ENCODE data around the gene VPS72.
"Not testable (repeated sequence)": the region's sequence is repeated elsewhere in the genome, so short reads cannot be mapped to it uniquely, and the experiment has no call there.

VPS72 gene, protein sequence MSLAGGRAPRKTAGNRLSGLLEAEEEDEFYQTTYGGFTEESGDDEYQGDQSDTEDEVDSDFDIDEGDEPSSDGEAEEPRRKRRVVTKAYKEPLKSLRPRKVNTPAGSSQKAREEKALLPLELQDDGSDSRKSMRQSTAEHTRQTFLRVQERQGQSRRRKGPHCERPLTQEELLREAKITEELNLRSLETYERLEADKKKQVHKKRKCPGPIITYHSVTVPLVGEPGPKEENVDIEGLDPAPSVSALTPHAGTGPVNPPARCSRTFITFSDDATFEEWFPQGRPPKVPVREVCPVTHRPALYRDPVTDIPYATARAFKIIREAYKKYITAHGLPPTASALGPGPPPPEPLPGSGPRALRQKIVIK

DNA sequence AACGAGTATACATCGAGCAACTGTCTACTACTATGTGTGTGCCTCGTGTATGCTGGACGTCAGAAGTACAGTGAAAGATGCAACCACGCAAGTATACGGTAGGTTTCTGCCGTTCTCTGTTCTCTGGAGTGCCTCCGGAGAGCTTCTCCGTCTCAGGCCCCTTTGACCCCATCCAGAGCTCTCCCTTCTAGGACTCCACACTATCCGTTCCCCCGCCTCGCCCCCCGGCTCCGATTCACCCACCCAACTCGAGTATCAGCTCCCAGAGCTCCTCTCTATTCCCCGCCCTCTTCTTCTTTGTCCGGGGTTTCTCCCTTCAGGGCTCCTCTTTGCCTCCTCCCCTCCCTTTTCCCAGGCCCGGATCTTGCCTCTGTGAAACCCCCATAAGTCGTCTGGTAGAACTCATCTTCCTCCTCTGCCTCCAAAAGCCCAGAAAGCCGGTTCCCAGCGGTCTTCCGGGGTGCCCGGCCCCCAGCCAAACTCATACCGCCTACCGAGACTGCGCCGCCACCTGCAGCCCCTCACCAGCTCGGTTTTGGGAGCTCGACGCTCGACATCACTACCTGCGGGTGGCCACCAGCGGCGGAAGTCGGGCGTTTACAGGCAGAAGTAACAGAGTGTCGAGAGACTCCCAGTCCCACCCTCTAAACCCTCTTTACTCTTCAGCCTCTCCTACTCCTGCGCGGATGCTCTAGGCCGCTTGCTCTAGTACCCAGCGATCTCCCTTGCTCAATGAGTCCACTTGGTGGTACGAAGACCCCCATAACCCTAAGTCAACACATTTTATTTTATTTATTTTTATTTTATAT is at the start of gene VPS72:
VPS72 (minus strand) TSS at position 561 of the 809 bp plus-strand sequence; CDS start at position 485, 76 bp downstream.
- H3K9me3 ChIP-seq (ENCODE audit: control insufficient read depth, low read length): no peaks in the 10 kb centered on the region
- H3K27me3 ChIP-seq (replicated peaks; ENCODE audit: control insufficient read depth, insufficient read depth, low read length): no peaks in the 10 kb centered on the region
- H3K9ac ChIP-seq (ENCODE audit: low read length): peak within 1 kb of the TSS; percentile 92
- H3K4me1 ChIP-seq (ENCODE audit: control insufficient read depth, insufficient read depth, low read length): peaks cover 25% of the 10 kb centered on the region
- peaks cover 10% of the 10 kb centered on the region for H3K36me3 ChIP-seq (ENCODE audit: control insufficient read depth, insufficient read depth, low read length, severe bottlenecking)
- DNase-seq (ENCODE audit: low read depth): peak; percentile 96
- peak within 1 kb of the TSS; percentile 96 for H3K4me3 ChIP-seq (ENCODE audit: low read length)

DNA sequence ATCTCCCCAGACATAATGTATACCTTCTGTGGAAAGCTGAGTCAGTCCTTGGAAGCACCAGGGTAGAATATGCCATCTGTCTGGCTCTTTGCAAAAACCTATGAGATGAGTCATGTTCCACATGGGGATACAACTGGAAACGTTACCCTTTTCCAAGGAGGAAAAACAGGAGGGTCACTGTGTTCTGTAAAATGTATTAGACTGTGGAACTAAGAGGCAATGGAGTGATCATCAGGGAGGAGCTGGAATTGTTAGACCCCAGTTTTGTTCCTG is 48.4 kb upstream of the VPS72 start:
- peak; percentile 76 for DNase-seq (ENCODE audit: low read depth)
- no peak overlapping the region for H3K9ac ChIP-seq (ENCODE audit: low read length)
- no peaks in the 10 kb centered on the region for H3K9me3 ChIP-seq (ENCODE audit: control insufficient read depth, low read length)
- no peak overlapping the region for H3K4me3 ChIP-seq (ENCODE audit: low read length)
- no peaks in the 10 kb centered on the region for H3K27me3 ChIP-seq (replicated peaks; ENCODE audit: control insufficient read depth, insufficient read depth, low read length)
- H3K36me3 ChIP-seq (ENCODE audit: control insufficient read depth, insufficient read depth, low read length, severe bottlenecking): peaks cover 99% of the 10 kb centered on the region
- H3K4me1 ChIP-seq (ENCODE audit: control insufficient read depth, insufficient read depth, low read length): peaks cover 15% of the 10 kb centered on the region

DNA sequence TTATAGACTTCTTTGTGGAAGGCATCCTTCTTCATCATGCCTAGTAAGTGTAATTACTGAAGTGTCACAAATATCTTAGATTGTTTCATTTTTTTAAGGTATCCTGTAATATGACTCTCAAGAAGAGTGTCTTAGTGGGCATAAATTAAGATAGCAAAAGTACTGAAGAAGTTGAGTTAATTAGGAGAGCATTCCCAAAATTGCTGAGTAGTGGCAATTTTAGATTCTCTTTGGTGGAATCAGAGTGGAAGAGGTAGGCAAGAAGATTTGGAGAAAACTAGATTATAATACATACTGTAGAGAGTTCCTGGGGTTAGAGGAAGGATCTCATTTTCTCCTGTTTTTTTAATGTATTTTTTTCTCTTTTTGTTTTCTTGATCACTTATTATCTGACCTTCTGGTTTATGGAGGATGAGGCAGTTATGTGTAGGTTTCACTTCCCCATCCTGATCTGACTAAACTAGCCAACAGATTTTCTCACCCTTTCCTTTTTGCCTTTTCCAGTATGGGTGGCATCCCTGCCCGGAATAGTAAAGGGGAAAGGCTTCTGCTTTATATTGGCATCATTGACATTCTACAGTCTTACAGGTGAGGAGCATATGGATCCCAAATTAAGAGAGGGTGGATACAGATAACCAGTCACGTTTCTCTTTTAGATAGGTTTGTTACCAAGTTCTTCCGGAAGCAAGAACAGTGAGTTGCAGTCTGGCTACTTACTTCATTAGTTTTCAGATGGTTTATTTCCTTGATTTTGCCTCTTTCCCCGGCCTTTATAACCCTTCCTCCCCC is 47.9 kb upstream of the VPS72 start:
- DNase-seq (ENCODE audit: low read depth): no peak
- no peaks in the 10 kb centered on the region for H3K27me3 ChIP-seq (replicated peaks; ENCODE audit: control insufficient read depth, insufficient read depth, low read length)
- peaks cover 98% of the 10 kb centered on the region for H3K36me3 ChIP-seq (ENCODE audit: control insufficient read depth, insufficient read depth, low read length, severe bottlenecking)
- peak overlapping the region; percentile 17 for H3K9ac ChIP-seq (ENCODE audit: low read length)
- no peak overlapping the region for H3K4me3 ChIP-seq (ENCODE audit: low read length)
- H3K9me3 ChIP-seq (ENCODE audit: control insufficient read depth, low read length): no peaks in the 10 kb centered on the region
- peaks cover 15% of the 10 kb centered on the region for H3K4me1 ChIP-seq (ENCODE audit: control insufficient read depth, insufficient read depth, low read length)

DNA sequence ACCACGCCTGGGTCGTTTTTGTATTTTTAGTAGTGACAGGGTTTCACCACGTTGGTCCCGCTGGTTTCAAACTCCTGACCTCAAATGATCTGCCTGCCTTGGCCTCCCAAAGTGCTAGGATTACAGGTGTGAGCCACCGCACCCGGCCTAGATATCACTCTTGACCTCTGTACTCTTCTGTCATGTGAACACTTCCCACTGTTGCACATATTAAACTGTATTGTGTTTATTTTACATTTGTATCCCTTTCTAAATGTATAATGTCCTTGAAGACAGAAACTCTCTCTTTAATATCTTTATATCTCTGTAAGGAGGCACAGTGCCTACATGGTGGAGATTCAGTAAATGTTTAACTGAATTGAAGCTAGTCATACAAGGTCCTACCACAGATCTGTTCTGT is 45.2 kb upstream of the VPS72 start:
- no peak overlapping the region for H3K9ac ChIP-seq (ENCODE audit: low read length)
- no peaks in the 10 kb centered on the region for H3K9me3 ChIP-seq (ENCODE audit: control insufficient read depth, low read length)
- no peaks in the 10 kb centered on the region for H3K27me3 ChIP-seq (replicated peaks; ENCODE audit: control insufficient read depth, insufficient read depth, low read length)
- H3K4me1 ChIP-seq (ENCODE audit: control insufficient read depth, insufficient read depth, low read length): peaks cover 15% of the 10 kb centered on the region
- no peak for DNase-seq (ENCODE audit: low read depth)
- H3K36me3 ChIP-seq (ENCODE audit: control insufficient read depth, insufficient read depth, low read length, severe bottlenecking): peaks cover 99% of the 10 kb centered on the region
- no peak overlapping the region for H3K4me3 ChIP-seq (ENCODE audit: low read length)

DNA sequence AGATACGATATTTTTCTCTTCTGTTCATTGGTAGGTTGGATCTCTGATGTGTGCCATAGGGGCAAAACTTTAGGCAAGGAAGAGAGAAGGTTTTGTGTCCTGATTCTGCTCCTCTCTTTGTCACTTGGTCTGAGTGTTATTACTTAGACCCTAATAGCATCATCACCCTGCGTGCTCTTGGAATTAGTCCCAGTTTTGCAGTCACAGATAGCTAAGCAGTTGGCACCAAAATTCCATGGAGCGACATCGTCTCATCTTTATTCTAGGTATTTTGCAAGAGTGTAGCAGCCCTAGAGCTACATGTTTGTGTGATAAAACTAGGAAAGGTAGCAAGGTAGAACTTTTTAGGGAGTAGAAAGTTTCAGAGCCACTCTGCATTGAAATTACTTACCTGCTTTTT is 32.1 kb upstream of the VPS72 start:
- Histone ChIP-seq H3K4me3 (ENCODE audit: low read length) (no peak overlapping the region), H3K27me3 (replicated peaks; ENCODE audit: control insufficient read depth, insufficient read depth, low read length) (no peaks in the 10 kb centered on the region), H3K4me1 (ENCODE audit: control insufficient read depth, insufficient read depth, low read length) (peaks cover 27% of the 10 kb centered on the region), H3K9ac (ENCODE audit: low read length) (no peak overlapping the region), H3K36me3 (ENCODE audit: control insufficient read depth, insufficient read depth, low read length, severe bottlenecking) (peaks cover 26% of the 10 kb centered on the region), H3K9me3 (ENCODE audit: control insufficient read depth, low read length) (no peaks in the 10 kb centered on the region)
- DNase-seq (ENCODE audit: low read depth): no peak

DNA sequence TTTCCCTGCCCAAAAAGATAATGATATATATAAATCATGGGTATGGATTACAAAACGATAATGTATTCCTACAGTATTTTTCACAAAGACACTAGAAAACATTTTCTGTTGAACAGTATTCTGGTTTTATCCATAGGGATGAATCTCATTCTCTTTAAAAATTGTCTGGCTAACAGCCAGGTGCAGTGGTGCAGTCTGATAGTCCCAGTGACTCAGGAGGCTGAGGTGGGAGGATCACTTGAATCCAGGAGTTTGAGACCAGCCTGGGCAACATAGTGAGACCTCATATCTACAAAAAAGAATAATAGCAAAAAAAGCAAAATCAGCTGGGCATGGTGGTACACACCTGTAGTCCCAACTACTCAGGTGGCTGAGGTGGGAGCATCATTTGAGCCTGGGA is 31.6 kb upstream of the VPS72 start:
- H3K4me1 ChIP-seq (ENCODE audit: control insufficient read depth, insufficient read depth, low read length): peaks cover 27% of the 10 kb centered on the region
- no peaks in the 10 kb centered on the region for H3K27me3 ChIP-seq (replicated peaks; ENCODE audit: control insufficient read depth, insufficient read depth, low read length)
- DNase-seq (ENCODE audit: low read depth): no peak
- no peaks in the 10 kb centered on the region for H3K9me3 ChIP-seq (ENCODE audit: control insufficient read depth, low read length)
- H3K4me3 ChIP-seq (ENCODE audit: low read length): no peak overlapping the region
- H3K36me3 ChIP-seq (ENCODE audit: control insufficient read depth, insufficient read depth, low read length, severe bottlenecking): peaks cover 21% of the 10 kb centered on the region
- H3K9ac ChIP-seq (ENCODE audit: low read length): no peak overlapping the region

DNA sequence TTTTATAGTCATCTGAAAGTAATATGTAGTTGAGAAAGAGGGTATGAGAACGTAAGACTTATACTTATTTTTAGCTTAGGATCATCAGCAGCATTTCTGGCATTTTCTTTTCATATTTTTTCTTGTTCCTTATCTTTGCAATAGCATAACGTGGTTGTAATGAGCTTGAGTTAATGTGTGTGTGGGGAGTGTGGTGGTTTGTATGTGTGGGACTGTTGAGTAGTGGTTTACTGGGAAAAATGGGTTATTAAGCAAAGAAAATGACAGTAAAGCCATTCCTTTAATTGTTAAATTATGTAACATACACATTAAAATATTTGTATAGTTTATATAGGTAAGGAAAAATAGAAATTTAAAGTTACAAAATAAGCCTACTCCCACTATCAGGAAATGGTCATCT is 23.6 kb upstream of the VPS72 start:
- H3K4me1 ChIP-seq (ENCODE audit: control insufficient read depth, insufficient read depth, low read length): peaks cover 7% of the 10 kb centered on the region
- DNase-seq (ENCODE audit: low read depth): no peak
- H3K36me3 ChIP-seq (ENCODE audit: control insufficient read depth, insufficient read depth, low read length, severe bottlenecking): peaks cover 41% of the 10 kb centered on the region
- H3K9me3 ChIP-seq (ENCODE audit: control insufficient read depth, low read length): no peaks in the 10 kb centered on the region
- no peak overlapping the region for H3K4me3 ChIP-seq (ENCODE audit: low read length)
- H3K27me3 ChIP-seq (replicated peaks; ENCODE audit: control insufficient read depth, insufficient read depth, low read length): no peaks in the 10 kb centered on the region
- no peak overlapping the region for H3K9ac ChIP-seq (ENCODE audit: low read length)

DNA sequence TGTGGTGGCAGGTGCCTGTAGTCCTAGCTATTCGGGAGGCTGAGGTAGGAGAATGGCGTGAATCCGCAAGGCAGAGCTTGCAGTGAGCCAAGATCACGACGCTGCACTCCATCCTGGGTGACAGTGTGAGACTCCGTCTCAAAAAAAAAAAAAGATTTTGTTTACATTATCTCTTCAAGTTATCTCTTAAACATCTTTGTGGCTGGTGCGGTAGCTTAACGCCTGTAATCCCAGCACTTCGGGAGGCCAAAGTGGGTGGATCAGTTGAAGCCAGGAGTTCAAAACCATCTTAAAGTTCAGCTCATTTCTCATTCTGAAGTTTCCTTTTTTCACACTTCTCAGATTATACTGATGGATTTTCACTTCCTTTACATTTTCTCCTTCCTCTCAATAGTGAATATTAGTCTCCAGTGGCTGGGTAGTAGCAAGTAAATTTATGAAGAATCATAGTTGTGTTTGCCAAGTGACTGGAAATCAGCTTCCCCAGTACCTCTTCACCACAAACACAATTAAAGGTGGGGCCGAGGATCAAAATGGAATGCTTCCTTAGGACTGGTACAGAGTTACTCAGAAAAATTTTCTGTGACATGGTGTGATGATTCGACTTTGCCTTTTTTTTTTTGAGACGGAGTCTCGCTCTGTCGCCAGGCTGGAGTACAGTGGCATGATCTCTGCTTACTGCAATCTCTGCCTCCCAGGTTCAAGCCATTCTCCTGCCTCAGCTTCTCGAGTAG is 22.1 kb upstream of the VPS72 start:
- H3K4me1 ChIP-seq (ENCODE audit: control insufficient read depth, insufficient read depth, low read length): peaks cover 12% of the 10 kb centered on the region
- H3K4me3 ChIP-seq (ENCODE audit: low read length): no peak overlapping the region
- peaks cover 55% of the 10 kb centered on the region for H3K36me3 ChIP-seq (ENCODE audit: control insufficient read depth, insufficient read depth, low read length, severe bottlenecking)
- H3K9me3 ChIP-seq (ENCODE audit: control insufficient read depth, low read length): no peaks in the 10 kb centered on the region
- no peaks in the 10 kb centered on the region for H3K27me3 ChIP-seq (replicated peaks; ENCODE audit: control insufficient read depth, insufficient read depth, low read length)
- no peak for DNase-seq (ENCODE audit: low read depth)
- H3K9ac ChIP-seq (ENCODE audit: low read length): no peak overlapping the region

DNA sequence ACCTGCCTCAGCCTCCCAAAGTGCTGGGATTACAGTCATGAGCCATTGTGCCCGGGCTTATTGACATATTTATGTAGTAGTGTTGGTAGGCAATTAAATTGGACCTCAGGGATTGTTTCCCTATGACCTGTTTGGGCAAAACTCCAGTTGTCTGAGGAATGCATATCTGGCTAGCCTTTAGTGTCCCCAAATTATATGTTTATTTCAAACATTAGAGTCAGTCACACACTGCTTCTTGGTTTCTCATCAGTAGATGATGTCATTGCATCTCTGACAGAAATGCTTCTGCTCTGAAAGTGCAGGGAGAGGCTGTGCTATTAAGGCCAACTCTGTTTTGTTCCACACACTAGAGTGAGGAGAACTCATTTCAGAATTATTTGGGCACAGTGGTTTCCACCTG is 20.8 kb upstream of the VPS72 start:
- DNase-seq (ENCODE audit: low read depth): peak; percentile 27
- Histone ChIP-seq H3K4me1 (ENCODE audit: control insufficient read depth, insufficient read depth, low read length) (peaks cover 20% of the 10 kb centered on the region), H3K4me3 (ENCODE audit: low read length) (no peak overlapping the region), H3K27me3 (replicated peaks; ENCODE audit: control insufficient read depth, insufficient read depth, low read length) (no peaks in the 10 kb centered on the region), H3K9ac (ENCODE audit: low read length) (no peak overlapping the region), H3K36me3 (ENCODE audit: control insufficient read depth, insufficient read depth, low read length, severe bottlenecking) (peaks cover 65% of the 10 kb centered on the region), H3K9me3 (ENCODE audit: control insufficient read depth, low read length) (no peaks in the 10 kb centered on the region)

DNA sequence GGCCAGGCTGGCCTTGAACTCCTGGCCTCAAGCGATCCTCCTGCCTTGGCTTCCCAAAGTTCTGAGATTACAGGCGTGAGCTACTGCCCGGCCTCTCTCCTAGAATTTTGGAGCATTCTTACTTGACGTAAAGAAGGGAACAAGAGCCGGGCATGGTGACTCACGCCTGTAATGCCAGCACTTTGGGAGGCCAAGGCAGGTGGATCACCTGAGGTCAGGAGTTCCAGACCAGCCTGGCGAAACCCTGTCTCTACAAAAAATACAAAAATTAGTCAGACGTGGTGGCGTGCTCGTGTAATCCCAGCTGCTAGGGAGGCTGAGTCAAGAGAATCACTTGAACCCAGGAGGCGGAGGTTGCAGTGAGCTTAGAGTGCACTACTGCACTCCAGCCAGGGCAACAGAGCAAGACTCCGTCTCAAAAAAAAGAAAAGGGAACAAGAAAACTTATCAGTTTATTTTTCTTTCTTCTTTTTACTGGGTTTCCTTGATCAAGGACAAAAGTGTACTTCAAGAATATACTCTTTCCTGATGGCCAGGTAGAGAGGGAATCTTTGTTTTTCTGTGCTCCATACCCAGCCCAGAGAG is 15.5 kb upstream of the VPS72 start:
- H3K9me3 ChIP-seq (ENCODE audit: control insufficient read depth, low read length); H3K9ac ChIP-seq (ENCODE audit: low read length); DNase-seq (ENCODE audit: low read depth); H3K27me3 ChIP-seq (replicated peaks; ENCODE audit: control insufficient read depth, insufficient read depth, low read length); H3K4me3 ChIP-seq (ENCODE audit: low read length): not testable (repeated sequence)
- Histone ChIP-seq H3K36me3 (ENCODE audit: control insufficient read depth, insufficient read depth, low read length, severe bottlenecking) (peaks cover 53% of the 10 kb centered on the region), H3K4me1 (ENCODE audit: control insufficient read depth, insufficient read depth, low read length) (peaks cover 34% of the 10 kb centered on the region)
